Endothelial cell of umbilical vein (primary cell): ENCODE data around the gene HMGXB3.

Source experiments
- EZH2 ChIP-seq: IDR thresholded peaks from 2 replicates; pipeline ENCODE4 v1.6.1; 2012; ENCODE audit warnings: borderline replicate concordance, low read depth, mild to moderate bottlenecking, moderate library complexity, low read length, inconsistent platforms; ENCODE audit not compliant: severe bottlenecking
- FOS ChIP-seq: IDR thresholded peaks from 2 replicates; pipeline ENCODE4 v1.6.1; 2011; ENCODE audit warnings: mild to moderate bottlenecking, low read length, moderate library complexity, borderline replicate concordance; ENCODE audit not compliant: insufficient read depth
- MYC ChIP-seq: IDR thresholded peaks from one replicate; pipeline ENCODE4 v1.6.1; 2011; ENCODE audit warnings: mild to moderate bottlenecking, low read depth, low read length
- POLR2A ChIP-seq: IDR thresholded peaks from 2 replicates; pipeline ENCODE4 v1.6.1; 2012; ENCODE audit warnings: low read depth, mild to moderate bottlenecking, control low read depth, low read length
- TF ChIP-seq, protein P1 (sequence below), 2 donors: IDR thresholded peaks; 1 replicate in 1 of 2; 2 replicates in 1 of 2; pipeline ENCODE4 v1.5.1; 2011; ENCODE audit warnings: low read length in 2 of 2, mild to moderate bottlenecking in 2 of 2, moderate library complexity in 2 of 2, control low read depth in 1 of 2, inconsistent platforms in 1 of 2, low read depth in 1 of 2; ENCODE audit not compliant: insufficient read depth in 1 of 2; ENCODE audit errors: extremely low read depth in 1 of 2

DNA sequence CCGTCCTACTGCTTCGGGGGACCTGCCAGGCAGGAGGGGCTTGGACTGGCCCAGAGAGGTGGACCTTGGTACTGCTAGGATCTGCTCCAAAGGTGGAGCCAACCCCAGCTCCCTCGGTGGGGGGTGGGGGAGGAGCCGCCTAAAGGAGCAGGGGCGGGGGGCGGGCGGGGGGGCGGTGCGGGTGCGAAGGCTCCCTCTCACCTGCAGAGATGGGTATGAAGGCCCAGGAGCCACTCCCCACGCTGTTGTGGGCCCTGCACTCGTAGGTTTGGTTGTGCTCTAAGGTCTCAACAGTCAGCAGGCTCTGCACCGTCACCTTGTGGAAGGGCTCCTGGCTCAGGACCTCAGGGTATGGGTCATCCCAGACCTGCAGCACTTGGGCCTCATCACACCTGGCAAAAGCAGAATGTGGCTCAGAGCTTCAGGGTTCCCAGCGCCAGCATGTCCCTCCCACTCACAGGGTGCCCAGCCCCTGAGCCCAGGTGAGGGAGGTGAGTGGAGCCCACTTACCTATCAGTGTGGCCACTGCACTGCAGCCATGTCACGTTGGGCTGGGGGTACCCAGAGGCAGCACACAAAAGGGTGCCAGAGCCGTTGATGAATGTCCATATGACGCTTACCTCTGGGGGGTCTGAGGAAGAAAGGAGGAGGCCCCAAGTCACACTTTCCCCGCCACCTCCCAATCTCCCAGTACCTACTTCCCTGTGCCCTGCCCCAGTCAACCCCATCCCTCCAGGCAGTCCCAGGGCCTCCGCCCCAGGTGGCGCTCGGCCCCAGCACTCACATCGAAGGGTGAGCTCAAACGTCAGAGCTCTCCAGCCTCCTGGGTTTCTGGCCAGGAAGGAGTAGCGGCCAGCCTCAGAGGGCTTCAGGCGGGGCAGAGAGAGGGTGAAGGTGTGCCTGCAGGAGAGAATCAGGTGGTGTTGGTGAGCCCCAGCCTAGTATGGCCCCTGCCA is 69.4 kb downstream of the HMGXB3 start:
- TF ChIP-seq, protein P1, sequence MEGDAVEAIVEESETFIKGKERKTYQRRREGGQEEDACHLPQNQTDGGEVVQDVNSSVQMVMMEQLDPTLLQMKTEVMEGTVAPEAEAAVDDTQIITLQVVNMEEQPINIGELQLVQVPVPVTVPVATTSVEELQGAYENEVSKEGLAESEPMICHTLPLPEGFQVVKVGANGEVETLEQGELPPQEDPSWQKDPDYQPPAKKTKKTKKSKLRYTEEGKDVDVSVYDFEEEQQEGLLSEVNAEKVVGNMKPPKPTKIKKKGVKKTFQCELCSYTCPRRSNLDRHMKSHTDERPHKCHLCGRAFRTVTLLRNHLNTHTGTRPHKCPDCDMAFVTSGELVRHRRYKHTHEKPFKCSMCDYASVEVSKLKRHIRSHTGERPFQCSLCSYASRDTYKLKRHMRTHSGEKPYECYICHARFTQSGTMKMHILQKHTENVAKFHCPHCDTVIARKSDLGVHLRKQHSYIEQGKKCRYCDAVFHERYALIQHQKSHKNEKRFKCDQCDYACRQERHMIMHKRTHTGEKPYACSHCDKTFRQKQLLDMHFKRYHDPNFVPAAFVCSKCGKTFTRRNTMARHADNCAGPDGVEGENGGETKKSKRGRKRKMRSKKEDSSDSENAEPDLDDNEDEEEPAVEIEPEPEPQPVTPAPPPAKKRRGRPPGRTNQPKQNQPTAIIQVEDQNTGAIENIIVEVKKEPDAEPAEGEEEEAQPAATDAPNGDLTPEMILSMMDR (IDR thresholded peaks at IDR 0.05; ENCODE audit: extremely low read depth in 1 of 2, insufficient read depth in 1 of 2, low read depth in 1 of 2, low read length in 2 of 2): no peak
- TF ChIP-seq MYC: no peak
- no peak for TF ChIP-seq EZH2
- TF ChIP-seq FOS: no peak
- no peak for TF ChIP-seq POLR2A
